Left lung (tissue), 10 donors: ENCODE measurements around the gene LRRC71. TPM values are rescaled to one million over a fixed set of nuclear protein-coding genes. Genes with fewer than 3 reads are reported as not detected.

Experiments
- ATAC-seq: fragments of 200-7000 bp; cut with Tn5 transposase; one replicate; pipeline ENCODE4 v1.9.1; 2020; ENCODE audit warnings: moderate library complexity
- DNase-seq, 4 donors: peaks; one replicate each; pipeline ENCODE4 v3.0.0-alpha.2; 2013 to 2020
- H3K27ac ChIP-seq, 2 donors: fragments of 200-600 bp; sonication (generic) in 1 of 2; one replicate each; pipeline versions ENCODE4 v1.5.0 to v1.8.0; 2020 to 2021
- H3K27me3 ChIP-seq, 2 donors: fragments of 200-600 bp; sonication (generic) in 1 of 2; one replicate each; pipeline versions ENCODE4 v1.5.0 to v1.8.0; 2020 to 2021
- H3K36me3 ChIP-seq, 2 donors: fragments of 200-600 bp; sonication (generic) in 1 of 2; one replicate each; pipeline versions ENCODE4 v1.5.0 to v1.8.0; 2020 to 2021
- H3K4me1 ChIP-seq, 2 donors: fragments of 200-600 bp; one replicate each; pipeline ENCODE4 v1.8.0; 2021
- H3K4me3 ChIP-seq, 2 donors: fragments of 200-600 bp; sonication (generic) in 1 of 2; one replicate each; pipeline versions ENCODE4 v1.5.0 to v1.8.0; 2020 to 2021; ENCODE audit warnings: mild to moderate bottlenecking in 1 of 2
- H3K9me3 ChIP-seq, 2 donors: fragments of 200-600 bp; sonication (generic) in 1 of 2; one replicate each; pipeline versions ENCODE4 v1.5.0 to v1.8.0; 2020 to 2021
- CTCF ChIP-seq, 2 donors: fragments of 200-600 bp; sonication (generic) in 1 of 2; IDR thresholded peaks; one replicate each; pipeline versions ENCODE4 v1.5.0 to v1.8.0; 2021; ENCODE audit warnings: antibody characterized with exemption in 2 of 2
- intact Hi-C, 2 donors: fragments of 100-400 bp; cut with DNase I; formaldehyde crosslinking; loops; one replicate each; pipeline versions ENCODE4 v1.11.2 to v1.14.2; 2022
- polyA plus RNA-seq, 6 donors: library from polyadenylated mRNA; unstranded; fragments of 120-200 nt; gene quantifications; one replicate each; pipeline ENCODE4 v1.2.1, GENCODE V29; 2013; ENCODE audit not compliant: insufficient read length in 6 of 6
- total RNA-seq, 2 donors: library from RNA; stranded (reverse); fragmentation: NEBNext Ultra II Directional; extraction: Animal tissue kit (Norgen Biotek cat#: 25700); gene quantifications; one replicate each; pipeline ENCODE4 v1.2.1, GENCODE V29; 2021
- donor health status: DM: no; HTN: yes; CAD: no.
- donor health status: DM: no; HTN: no; CAD: no.

Gene LRRC71
- total and polyA plus RNA-seq, 8 donors: 0.38 to 5.5 (median 3.1) TPM

DNA sequence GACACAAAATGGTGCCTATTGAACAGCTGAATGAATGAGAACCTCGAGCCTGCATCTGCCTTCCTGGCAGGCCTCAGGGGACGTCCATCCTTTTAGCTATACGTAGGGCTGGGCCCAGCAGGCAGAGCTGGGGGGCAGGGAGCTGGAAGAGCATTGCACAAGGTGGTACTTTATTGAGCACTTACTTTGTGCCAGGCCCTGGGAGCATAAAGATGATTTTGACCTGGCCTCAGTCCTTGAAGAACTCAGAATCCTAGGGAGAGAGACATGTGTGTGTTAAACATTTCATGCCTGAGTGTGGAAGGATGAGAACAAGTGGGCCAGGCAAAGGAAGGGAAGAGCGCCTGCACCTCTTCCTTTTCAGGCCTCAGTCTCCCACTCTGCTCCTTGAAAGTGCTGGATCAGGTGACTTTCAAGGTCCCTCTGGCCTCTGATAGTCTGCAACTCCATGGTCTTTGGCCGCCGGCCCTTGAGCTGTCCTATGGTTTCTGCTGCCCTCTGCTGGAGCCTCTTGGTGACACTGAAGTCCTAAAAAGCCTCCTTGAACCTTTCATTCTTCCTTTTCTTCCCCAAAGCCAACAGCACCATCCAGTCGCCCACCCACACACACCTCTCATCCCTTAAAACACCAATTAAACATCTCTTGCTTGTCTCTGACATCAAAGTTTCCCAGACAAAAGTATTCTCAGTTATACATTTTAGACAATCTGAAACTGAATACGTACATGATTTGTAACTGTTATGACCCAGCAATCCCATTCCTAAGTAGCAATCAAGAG lies 30.4 kb upstream of the LRRC71 start:
- peak; percentile 71 to 85 (median 78) for DNase-seq
- peaks cover 4 to 31% of the 10 kb centered on the region in 2 donors for H3K4me1 ChIP-seq
- no peak overlapping the region for H3K4me3 ChIP-seq
- peaks cover 8 to 60% of the 10 kb centered on the region in 2 donors for H3K27me3 ChIP-seq
- ATAC-seq: peak; percentile 62
- TF ChIP-seq CTCF (IDR thresholded peaks at IDR 0.05): peak; percentile 68 to 69
- no peak overlapping the region for H3K27ac ChIP-seq
- no peaks in the 10 kb centered on the region for H3K9me3 ChIP-seq
- intact Hi-C loops: no loop called here
- H3K36me3 ChIP-seq: no peaks in the 10 kb centered on the region

DNA sequence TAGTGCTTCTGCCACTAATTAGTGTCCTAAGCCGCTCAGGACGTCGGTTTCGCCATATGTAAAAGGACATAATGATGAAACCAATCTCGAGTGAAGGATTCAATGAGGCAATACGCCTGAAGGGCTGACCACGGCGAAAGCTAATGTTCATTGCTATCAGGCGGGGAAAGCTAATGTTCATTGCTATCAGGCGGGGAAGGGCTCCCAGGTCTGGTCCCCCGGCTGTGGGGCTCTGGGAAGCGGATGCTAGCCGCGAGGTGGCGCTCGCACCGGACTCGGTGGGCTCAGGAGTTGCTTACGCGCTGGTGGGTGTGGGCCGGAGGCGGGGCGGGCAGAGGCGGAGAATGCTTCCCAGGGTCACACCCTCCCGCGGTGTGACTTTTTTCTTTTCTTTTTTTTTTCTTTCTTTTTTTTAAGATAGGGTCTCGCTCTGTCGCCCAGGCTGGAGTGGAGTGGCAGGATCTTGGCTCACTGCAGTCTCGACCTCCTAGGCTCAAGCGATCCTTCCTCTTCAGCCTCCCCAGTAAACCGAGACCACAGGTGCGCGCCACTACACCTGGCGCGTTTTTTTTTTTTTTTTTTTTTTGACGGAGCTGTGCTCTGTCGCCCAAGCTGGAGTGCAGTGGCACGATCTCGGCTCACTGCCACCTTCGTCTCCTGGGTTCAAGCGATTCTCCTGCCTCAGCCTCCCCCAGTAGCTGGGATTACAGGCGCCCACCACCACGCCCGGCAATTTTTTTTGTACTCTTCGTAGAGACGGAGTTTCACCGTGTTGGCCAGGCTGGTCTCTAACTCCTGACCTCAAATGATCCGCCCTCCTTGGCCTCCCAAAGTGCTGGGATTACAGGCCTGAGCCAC lies 28.0 kb upstream of the LRRC71 start:
- Histone ChIP-seq H3K27me3 (peaks cover 8 to 58% of the 10 kb centered on the region in 2 donors), H3K27ac (no peak overlapping the region), H3K4me1 (peaks cover 8 to 47% of the 10 kb centered on the region in 2 donors), H3K9me3 (no peaks in the 10 kb centered on the region), H3K36me3 (no peaks in the 10 kb centered on the region), H3K4me3 (peak overlapping the region; percentile 15 to 48)
- ATAC-seq (peak; percentile 94), DNase-seq (peak; percentile 89 to 97 (median 94))
- intact Hi-C loops: no loop called here
- peak; percentile 78 to 91 for TF ChIP-seq CTCF (IDR thresholded peaks at IDR 0.05)

- TF ChIP-seq CTCF (IDR thresholded peaks at IDR 0.05): no peak
- DNase-seq: peak; percentile 47 to 82 (median 70)
- Histone ChIP-seq H3K9me3 (no peaks in the 10 kb centered on the region), H3K4me1 (peaks cover 8 to 56% of the 10 kb centered on the region in 2 donors), H3K27ac (peak within 1 kb of the TSS; percentile 77 to 84), H3K27me3 (peaks cover 8 to 51% of the 10 kb centered on the region in 2 donors), H3K36me3 (no peaks in the 10 kb centered on the region), H3K4me3 (peak within 1 kb of the TSS; percentile 30 to 48)
- peak; percentile 12 for ATAC-seq
- intact Hi-C loops: no loop called here
Observed at GRCh38 chr1:156893048-156893953, 27.1 kb upstream of the LRRC71 start, which contains the start of gene PEAR1. TSS of gene PEAR1 (plus strand) at chr1:156893718. CDS start at chr1:156903927, 10,209 bp downstream.

DNA sequence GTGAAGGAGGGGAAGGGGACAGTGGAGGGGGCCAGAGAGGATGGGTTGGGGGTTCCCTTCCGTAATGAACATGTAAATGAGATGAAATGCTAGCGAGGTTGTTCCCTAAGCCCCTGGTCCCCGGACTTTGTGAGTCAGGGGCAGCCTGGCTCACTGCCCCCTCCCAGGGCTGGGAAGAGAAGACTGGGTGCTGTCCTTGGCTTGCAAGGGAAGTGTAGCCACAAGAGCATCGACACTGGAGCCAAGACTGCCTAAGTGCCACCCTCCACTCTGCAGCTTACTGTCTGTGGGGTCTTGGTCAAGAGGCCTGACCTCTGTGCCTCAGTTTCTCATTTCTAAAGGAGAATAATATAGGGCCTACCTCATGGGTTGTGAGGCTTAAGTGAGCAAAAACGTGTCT lies 26.4 kb upstream of the LRRC71 start:
- no peak for TF ChIP-seq CTCF (IDR thresholded peaks at IDR 0.05)
- Histone ChIP-seq H3K36me3 (no peaks in the 10 kb centered on the region), H3K4me3 (peak overlapping the region; percentile 30 to 48), H3K9me3 (no peaks in the 10 kb centered on the region), H3K27ac (peak overlapping the region; percentile 77 to 84), H3K27me3 (peaks cover 8 to 46% of the 10 kb centered on the region in 2 donors), H3K4me1 (peaks cover 8 to 63% of the 10 kb centered on the region in 2 donors)
- ATAC-seq (no peak), DNase-seq (peak in 1 of 4 donors; percentile 6)
- intact Hi-C loops: no loop called here
